ENCODE data around the gene SYT4. TPM values are rescaled to one million over a fixed set of nuclear protein-coding genes. Genes with fewer than 3 reads are reported as not detected.

SYT4 gene
- total and polyA plus RNA-seq, 2 experiments from 2014 or later: 3.7 to 10.4 TPM

- Histone ChIP-seq H3F3A (replicated peaks; ENCODE audit: low read depth) (no peaks in the 10 kb centered on the region), H3K4me2 (peak overlapping the region; percentile 64), H3K27me3 (ENCODE audit: insufficient read depth) (no peaks in the 10 kb centered on the region), H3K79me2 (replicated peaks; ENCODE audit: insufficient read depth) (peaks cover 5% of the 10 kb centered on the region; the same call in 1 of the 2 replicates), H3K9me2 (ENCODE audit: insufficient read depth) (no peaks in the 10 kb centered on the region), H3K27ac (ENCODE audit: low read depth) (no peak overlapping the region), H2AFZ (no peak overlapping the region), H3K4me3 (peak overlapping the region; percentile 47), H3K4me1 (ENCODE audit: insufficient read depth) (peaks cover 33% of the 10 kb centered on the region), H4K20me1 (replicated peaks; ENCODE audit: insufficient read depth) (no peaks in the 10 kb centered on the region), H3K36me3 (ENCODE audit: insufficient read depth) (no peaks in the 10 kb centered on the region)
- Mint-ChIP-seq H3K4me3 (peak overlapping the region; percentile 75), H3K27ac (no peak overlapping the region), H3K36me3 (ENCODE audit: low read depth) (peaks cover 5% of the 10 kb centered on the region; the same call in 1 of the 3 replicates), H3K4me1 (peaks cover 41% of the 10 kb centered on the region), H3K27me3 (ENCODE audit: insufficient read depth, low read depth, poor library complexity) (no peaks in the 10 kb centered on the region), H3K9me3 (no peaks in the 10 kb centered on the region)
- DNase-seq (ENCODE audit: low spot score) (no peak), ATAC-seq (no peak)
- TF ChIP-seq, protein P1, sequence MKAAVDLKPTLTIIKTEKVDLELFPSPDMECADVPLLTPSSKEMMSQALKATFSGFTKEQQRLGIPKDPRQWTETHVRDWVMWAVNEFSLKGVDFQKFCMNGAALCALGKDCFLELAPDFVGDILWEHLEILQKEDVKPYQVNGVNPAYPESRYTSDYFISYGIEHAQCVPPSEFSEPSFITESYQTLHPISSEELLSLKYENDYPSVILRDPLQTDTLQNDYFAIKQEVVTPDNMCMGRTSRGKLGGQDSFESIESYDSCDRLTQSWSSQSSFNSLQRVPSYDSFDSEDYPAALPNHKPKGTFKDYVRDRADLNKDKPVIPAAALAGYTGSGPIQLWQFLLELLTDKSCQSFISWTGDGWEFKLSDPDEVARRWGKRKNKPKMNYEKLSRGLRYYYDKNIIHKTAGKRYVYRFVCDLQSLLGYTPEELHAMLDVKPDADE (IDR thresholded peaks at IDR 0.05): no peak
- TF ChIP-seq CTCF (conservative IDR thresholded peaks at IDR 0.05; ENCODE audit: low read depth in 2 of 2): no peak
- no peak for TF ChIP-seq ZNF114 (CRISPR knock-in tag; IDR thresholded peaks at IDR 0.05)
- TF ChIP-seq, protein P2, sequence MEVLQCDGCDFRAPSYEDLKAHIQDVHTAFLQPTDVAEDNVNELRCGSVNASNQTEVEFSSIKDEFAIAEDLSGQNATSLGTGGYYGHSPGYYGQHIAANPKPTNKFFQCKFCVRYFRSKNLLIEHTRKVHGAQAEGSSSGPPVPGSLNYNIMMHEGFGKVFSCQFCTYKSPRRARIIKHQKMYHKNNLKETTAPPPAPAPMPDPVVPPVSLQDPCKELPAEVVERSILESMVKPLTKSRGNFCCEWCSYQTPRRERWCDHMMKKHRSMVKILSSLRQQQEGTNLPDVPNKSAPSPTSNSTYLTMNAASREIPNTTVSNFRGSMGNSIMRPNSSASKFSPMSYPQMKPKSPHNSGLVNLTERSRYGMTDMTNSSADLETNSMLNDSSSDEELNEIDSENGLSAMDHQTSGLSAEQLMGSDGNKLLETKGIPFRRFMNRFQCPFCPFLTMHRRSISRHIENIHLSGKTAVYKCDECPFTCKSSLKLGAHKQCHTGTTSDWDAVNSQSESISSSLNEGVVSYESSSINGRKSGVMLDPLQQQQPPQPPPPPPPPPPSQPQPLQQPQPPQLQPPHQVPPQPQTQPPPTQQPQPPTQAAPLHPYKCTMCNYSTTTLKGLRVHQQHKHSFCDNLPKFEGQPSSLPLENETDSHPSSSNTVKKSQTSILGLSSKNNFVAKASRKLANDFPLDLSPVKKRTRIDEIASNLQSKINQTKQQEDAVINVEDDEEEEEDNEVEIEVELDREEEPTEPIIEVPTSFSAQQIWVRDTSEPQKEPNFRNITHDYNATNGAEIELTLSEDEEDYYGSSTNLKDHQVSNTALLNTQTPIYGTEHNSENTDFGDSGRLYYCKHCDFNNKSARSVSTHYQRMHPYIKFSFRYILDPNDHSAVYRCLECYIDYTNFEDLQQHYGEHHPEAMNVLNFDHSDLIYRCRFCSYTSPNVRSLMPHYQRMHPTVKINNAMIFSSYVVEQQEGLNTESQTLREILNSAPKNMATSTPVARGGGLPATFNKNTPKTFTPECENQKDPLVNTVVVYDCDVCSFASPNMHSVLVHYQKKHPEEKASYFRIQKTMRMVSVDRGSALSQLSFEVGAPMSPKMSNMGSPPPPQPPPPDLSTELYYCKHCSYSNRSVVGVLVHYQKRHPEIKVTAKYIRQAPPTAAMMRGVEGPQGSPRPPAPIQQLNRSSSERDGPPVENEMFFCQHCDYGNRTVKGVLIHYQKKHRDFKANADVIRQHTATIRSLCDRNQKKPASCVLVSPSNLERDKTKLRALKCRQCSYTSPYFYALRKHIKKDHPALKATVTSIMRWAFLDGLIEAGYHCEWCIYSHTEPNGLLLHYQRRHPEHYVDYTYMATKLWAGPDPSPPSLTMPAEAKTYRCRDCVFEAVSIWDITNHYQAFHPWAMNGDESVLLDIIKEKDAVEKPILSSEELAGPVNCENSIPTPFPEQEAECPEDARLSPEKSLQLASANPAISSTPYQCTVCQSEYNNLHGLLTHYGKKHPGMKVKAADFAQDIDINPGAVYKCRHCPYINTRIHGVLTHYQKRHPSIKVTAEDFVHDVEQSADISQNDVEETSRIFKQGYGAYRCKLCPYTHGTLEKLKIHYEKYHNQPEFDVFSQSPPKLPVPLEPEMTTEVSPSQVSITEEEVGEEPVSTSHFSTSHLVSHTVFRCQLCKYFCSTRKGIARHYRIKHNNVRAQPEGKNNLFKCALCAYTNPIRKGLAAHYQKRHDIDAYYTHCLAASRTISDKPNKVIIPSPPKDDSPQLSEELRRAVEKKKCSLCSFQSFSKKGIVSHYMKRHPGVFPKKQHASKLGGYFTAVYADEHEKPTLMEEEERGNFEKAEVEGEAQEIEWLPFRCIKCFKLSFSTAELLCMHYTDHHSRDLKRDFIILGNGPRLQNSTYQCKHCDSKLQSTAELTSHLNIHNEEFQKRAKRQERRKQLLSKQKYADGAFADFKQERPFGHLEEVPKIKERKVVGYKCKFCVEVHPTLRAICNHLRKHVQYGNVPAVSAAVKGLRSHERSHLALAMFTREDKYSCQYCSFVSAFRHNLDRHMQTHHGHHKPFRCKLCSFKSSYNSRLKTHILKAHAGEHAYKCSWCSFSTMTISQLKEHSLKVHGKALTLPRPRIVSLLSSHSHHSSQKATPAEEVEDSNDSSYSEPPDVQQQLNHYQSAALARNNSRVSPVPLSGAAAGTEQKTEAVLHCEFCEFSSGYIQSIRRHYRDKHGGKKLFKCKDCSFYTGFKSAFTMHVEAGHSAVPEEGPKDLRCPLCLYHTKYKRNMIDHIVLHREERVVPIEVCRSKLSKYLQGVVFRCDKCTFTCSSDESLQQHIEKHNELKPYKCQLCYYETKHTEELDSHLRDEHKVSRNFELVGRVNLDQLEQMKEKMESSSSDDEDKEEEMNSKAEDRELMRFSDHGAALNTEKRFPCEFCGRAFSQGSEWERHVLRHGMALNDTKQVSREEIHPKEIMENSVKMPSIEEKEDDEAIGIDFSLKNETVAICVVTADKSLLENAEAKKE (CRISPR knock-in tag; IDR thresholded peaks at IDR 0.05): no peak
- TF ChIP-seq EZH2 (IDR thresholded peaks at IDR 0.05; ENCODE audit: low read depth, unreplicated experiment): no peak
- TF ChIP-seq ZNF331 (CRISPR knock-in tag; IDR thresholded peaks at IDR 0.05; ENCODE audit: low read depth): no peak
- no peak for TF ChIP-seq POLR2AphosphoS5 (IDR thresholded peaks at IDR 0.05; ENCODE audit: low read depth)
- no peak for TF ChIP-seq STAT1 (IDR thresholded peaks at IDR 0.05; ENCODE audit: unreplicated experiment)
- TF ChIP-seq, protein P3, sequence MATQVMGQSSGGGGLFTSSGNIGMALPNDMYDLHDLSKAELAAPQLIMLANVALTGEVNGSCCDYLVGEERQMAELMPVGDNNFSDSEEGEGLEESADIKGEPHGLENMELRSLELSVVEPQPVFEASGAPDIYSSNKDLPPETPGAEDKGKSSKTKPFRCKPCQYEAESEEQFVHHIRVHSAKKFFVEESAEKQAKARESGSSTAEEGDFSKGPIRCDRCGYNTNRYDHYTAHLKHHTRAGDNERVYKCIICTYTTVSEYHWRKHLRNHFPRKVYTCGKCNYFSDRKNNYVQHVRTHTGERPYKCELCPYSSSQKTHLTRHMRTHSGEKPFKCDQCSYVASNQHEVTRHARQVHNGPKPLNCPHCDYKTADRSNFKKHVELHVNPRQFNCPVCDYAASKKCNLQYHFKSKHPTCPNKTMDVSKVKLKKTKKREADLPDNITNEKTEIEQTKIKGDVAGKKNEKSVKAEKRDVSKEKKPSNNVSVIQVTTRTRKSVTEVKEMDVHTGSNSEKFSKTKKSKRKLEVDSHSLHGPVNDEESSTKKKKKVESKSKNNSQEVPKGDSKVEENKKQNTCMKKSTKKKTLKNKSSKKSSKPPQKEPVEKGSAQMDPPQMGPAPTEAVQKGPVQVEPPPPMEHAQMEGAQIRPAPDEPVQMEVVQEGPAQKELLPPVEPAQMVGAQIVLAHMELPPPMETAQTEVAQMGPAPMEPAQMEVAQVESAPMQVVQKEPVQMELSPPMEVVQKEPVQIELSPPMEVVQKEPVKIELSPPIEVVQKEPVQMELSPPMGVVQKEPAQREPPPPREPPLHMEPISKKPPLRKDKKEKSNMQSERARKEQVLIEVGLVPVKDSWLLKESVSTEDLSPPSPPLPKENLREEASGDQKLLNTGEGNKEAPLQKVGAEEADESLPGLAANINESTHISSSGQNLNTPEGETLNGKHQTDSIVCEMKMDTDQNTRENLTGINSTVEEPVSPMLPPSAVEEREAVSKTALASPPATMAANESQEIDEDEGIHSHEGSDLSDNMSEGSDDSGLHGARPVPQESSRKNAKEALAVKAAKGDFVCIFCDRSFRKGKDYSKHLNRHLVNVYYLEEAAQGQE (IDR thresholded peaks at IDR 0.05; ENCODE audit: unreplicated experiment): no peak
- no peak for TF ChIP-seq JUNB (IDR thresholded peaks at IDR 0.05; ENCODE audit: unreplicated experiment)
- TF ChIP-seq EZH2phosphoT487 (IDR thresholded peaks at IDR 0.05; ENCODE audit: unreplicated experiment): no peak
- no peak for TF ChIP-seq CREB1 (CRISPR knock-in tag; IDR thresholded peaks at IDR 0.05; ENCODE audit: low read depth)
- TF ChIP-seq NANOG (IDR thresholded peaks at IDR 0.05; ENCODE audit: borderline replicate concordance): no peak
Observed at GRCh38 chr18:43276491-43276890, 799 bp downstream of the SYT4 start.
